ENCODE measurements around the gene SERAC1. TPM values are rescaled to one million over a fixed set of nuclear protein-coding genes. Genes with fewer than 3 reads are reported as not detected.

SERAC1 gene
- polyA plus RNA-seq, 1 of the 3 experiments (the other 2 are of a cell fraction): 5.6 TPM

DNA sequence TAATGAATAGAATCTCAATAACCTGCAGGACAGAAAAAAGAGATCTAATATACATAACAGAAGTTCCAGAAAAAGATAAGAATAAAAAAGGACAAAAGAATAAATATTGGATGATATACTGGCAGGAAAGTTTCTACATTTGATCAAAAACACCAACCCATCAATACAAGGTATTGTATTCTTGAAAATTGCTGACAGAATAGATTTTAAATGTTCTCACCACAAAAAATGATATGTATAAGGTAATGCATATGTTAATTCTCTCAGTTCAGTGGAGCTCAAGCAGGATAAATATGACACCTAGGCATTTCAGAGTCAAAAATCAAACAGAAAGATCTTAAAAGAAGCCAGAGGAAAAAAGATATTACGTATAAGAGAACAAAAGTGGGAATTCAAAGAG lies 43.8 kb downstream of the SERAC1 start:
- DNase-seq: no peak
- H3K36me3 ChIP-seq (replicated peaks in 1 of 2; ENCODE audit: control insufficient read depth in 1 of 2, insufficient read depth in 2 of 2, low read length in 1 of 2): peaks cover 32 to 38% of the 10 kb centered on the region in 2 experiments
- no peaks in the 10 kb centered on the region for H3K9me3 ChIP-seq
- H3K9me2 ChIP-seq: no peaks in the 10 kb centered on the region
- H3F3A ChIP-seq (replicated peaks; ENCODE audit: insufficient read depth): no peaks in the 10 kb centered on the region
- no peaks in the 10 kb centered on the region for H4K20me1 ChIP-seq (ENCODE audit: insufficient read depth)
- no peak overlapping the region for H2AFZ ChIP-seq (ENCODE audit: low read depth)
- H3K4me3 ChIP-seq (ENCODE audit: low read depth in 2 of 2, low read length in 1 of 2): no peak overlapping the region
- H3K4me2 ChIP-seq: no peak overlapping the region
- WGBS (ENCODE audit: low lambda C conversion rate): 96% methylated on average over 1 of the region's 1 CpG
- ChIA-PET CTCF (interaction anchor here (1.4 to 1.7 kb wide), 2 partner anchors 8 to 367 kb away, joined by 4 to 6 read pairs; no protein-coding TSS in a partner anchor), POLR2A (no interaction called here)
- H3K79me2 ChIP-seq (ENCODE audit: insufficient read depth): no peaks in the 10 kb centered on the region
- TF ChIP-seq, protein P1, sequence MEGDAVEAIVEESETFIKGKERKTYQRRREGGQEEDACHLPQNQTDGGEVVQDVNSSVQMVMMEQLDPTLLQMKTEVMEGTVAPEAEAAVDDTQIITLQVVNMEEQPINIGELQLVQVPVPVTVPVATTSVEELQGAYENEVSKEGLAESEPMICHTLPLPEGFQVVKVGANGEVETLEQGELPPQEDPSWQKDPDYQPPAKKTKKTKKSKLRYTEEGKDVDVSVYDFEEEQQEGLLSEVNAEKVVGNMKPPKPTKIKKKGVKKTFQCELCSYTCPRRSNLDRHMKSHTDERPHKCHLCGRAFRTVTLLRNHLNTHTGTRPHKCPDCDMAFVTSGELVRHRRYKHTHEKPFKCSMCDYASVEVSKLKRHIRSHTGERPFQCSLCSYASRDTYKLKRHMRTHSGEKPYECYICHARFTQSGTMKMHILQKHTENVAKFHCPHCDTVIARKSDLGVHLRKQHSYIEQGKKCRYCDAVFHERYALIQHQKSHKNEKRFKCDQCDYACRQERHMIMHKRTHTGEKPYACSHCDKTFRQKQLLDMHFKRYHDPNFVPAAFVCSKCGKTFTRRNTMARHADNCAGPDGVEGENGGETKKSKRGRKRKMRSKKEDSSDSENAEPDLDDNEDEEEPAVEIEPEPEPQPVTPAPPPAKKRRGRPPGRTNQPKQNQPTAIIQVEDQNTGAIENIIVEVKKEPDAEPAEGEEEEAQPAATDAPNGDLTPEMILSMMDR (IDR thresholded peaks at IDR 0.05): no peak
- TF ChIP-seq GATA2 (CRISPR knock-in tag; IDR thresholded peaks at IDR 0.05): no peak
- no peak for TF ChIP-seq JUND (IDR thresholded peaks at IDR 0.05)
- TF ChIP-seq RAD21 (IDR thresholded peaks at IDR 0.05; ENCODE audit: low read length): no peak
- TF ChIP-seq EP300 (IDR thresholded peaks at IDR 0.05; ENCODE audit: borderline replicate concordance in 1 of 2, low read depth in 1 of 2, low read length in 1 of 2): no peak
- TF ChIP-seq, protein P2, sequence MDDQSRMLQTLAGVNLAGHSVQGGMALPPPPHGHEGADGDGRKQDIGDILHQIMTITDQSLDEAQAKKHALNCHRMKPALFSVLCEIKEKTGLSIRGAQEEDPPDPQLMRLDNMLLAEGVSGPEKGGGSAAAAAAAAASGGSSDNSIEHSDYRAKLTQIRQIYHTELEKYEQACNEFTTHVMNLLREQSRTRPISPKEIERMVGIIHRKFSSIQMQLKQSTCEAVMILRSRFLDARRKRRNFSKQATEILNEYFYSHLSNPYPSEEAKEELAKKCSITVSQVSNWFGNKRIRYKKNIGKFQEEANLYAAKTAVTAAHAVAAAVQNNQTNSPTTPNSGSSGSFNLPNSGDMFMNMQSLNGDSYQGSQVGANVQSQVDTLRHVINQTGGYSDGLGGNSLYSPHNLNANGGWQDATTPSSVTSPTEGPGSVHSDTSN (IDR thresholded peaks at IDR 0.05): no peak
- TF ChIP-seq, protein P3, sequence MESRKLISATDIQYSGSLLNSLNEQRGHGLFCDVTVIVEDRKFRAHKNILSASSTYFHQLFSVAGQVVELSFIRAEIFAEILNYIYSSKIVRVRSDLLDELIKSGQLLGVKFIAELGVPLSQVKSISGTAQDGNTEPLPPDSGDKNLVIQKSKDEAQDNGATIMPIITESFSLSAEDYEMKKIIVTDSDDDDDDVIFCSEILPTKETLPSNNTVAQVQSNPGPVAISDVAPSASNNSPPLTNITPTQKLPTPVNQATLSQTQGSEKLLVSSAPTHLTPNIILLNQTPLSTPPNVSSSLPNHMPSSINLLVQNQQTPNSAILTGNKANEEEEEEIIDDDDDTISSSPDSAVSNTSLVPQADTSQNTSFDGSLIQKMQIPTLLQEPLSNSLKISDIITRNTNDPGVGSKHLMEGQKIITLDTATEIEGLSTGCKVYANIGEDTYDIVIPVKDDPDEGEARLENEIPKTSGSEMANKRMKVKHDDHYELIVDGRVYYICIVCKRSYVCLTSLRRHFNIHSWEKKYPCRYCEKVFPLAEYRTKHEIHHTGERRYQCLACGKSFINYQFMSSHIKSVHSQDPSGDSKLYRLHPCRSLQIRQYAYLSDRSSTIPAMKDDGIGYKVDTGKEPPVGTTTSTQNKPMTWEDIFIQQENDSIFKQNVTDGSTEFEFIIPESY (IDR thresholded peaks at IDR 0.05; ENCODE audit: borderline replicate concordance, low read depth): no peak
- TF ChIP-seq SIN3A (IDR thresholded peaks at IDR 0.05; ENCODE audit: borderline replicate concordance, low read depth, low read length): no peak
- no peak for TF ChIP-seq NRF1 (IDR thresholded peaks at IDR 0.05; ENCODE audit: low read depth, low read length)
- no peak for TF ChIP-seq YY1 (IDR thresholded peaks at IDR 0.05; ENCODE audit: low read depth)
- no peak for TF ChIP-seq EZH2phosphoT487 (IDR thresholded peaks at IDR 0.05; ENCODE audit: borderline replicate concordance, low read depth)
- TF ChIP-seq, protein P4, sequence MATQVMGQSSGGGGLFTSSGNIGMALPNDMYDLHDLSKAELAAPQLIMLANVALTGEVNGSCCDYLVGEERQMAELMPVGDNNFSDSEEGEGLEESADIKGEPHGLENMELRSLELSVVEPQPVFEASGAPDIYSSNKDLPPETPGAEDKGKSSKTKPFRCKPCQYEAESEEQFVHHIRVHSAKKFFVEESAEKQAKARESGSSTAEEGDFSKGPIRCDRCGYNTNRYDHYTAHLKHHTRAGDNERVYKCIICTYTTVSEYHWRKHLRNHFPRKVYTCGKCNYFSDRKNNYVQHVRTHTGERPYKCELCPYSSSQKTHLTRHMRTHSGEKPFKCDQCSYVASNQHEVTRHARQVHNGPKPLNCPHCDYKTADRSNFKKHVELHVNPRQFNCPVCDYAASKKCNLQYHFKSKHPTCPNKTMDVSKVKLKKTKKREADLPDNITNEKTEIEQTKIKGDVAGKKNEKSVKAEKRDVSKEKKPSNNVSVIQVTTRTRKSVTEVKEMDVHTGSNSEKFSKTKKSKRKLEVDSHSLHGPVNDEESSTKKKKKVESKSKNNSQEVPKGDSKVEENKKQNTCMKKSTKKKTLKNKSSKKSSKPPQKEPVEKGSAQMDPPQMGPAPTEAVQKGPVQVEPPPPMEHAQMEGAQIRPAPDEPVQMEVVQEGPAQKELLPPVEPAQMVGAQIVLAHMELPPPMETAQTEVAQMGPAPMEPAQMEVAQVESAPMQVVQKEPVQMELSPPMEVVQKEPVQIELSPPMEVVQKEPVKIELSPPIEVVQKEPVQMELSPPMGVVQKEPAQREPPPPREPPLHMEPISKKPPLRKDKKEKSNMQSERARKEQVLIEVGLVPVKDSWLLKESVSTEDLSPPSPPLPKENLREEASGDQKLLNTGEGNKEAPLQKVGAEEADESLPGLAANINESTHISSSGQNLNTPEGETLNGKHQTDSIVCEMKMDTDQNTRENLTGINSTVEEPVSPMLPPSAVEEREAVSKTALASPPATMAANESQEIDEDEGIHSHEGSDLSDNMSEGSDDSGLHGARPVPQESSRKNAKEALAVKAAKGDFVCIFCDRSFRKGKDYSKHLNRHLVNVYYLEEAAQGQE (IDR thresholded peaks at IDR 0.05; ENCODE audit: low read depth, low read length): no peak
- no peak for TF ChIP-seq FOSL2 (IDR thresholded peaks at IDR 0.05; ENCODE audit: borderline replicate concordance, low read depth)
- TF ChIP-seq, protein P5, sequence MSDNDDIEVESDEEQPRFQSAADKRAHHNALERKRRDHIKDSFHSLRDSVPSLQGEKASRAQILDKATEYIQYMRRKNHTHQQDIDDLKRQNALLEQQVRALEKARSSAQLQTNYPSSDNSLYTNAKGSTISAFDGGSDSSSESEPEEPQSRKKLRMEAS (IDR thresholded peaks at IDR 0.05; ENCODE audit: low read depth): no peak
- no peak for TF ChIP-seq CHD2 (IDR thresholded peaks at IDR 0.05; ENCODE audit: low read length, partially characterized antibody)
- TF ChIP-seq FOXJ3 (CRISPR knock-in tag; IDR thresholded peaks at IDR 0.05): no peak
- TF ChIP-seq RXRA (IDR thresholded peaks at IDR 0.05; ENCODE audit: borderline replicate concordance, low read depth): no peak
- no peak for TF ChIP-seq TCF12 (IDR thresholded peaks at IDR 0.05)
- no peaks in the 10 kb centered on the region for H3K4me1 ChIP-seq (ENCODE audit: control insufficient read depth in 1 of 2, insufficient read depth in 2 of 2, low read depth in 1 of 2, low read length in 1 of 2)
- H3K27ac ChIP-seq (ENCODE audit: low read depth in 2 of 2, low read length in 1 of 2): no peak overlapping the region
- H3K9ac ChIP-seq: no peak overlapping the region
- H3K27me3 ChIP-seq (ENCODE audit: insufficient read depth): no peaks in the 10 kb centered on the region

Measured in SK-N-SH (cell line).